Superior temporal gyrus (tissue), 1 donor: ENCODE results near the gene UPF1.

ENCODE experiments used
- DNase-seq: peaks from one replicate; pipeline ENCODE4 v3.0.0-alpha.2; 2016; ENCODE audit errors: extremely low spot score

UPF1 gene

GRCh38 chr19:18857223-18857622 lies 25.5 kb downstream of the UPF1 start:
- DNase-seq: no peak

DNA sequence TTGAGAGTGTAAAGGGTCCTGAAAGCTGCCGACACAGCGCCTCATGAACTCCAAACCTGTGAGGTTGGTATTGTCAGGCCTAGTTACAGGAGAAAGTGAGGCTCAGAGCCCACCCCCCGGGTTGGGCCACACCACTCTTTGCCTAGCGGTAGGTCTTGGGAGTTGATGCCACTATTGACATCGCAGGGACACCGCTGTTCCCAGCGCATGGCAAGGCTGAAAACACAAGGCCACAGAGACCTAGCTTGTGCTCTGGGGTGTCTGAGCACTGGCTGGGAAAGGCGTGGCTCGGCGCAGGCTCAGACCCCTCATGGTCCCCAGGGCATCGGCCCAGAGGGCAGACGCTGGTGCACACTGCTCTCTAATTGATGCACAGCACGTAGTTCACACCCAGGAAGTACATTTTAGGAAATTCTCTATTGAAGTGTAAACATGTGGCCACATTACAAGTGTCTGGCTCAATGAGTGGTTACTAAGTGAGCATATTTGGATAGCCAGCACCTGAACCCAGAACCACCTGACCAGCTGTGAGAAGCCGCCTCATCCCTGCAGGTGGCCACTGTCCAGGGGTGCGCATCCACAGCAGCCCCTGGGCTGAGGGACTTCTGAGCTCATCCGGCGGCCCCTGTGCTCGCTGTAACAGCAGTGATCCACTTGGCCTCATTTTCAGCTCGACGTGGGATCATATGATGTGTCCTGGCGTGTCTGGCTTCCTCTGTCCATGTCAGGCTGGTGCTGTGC lies 27.3 kb downstream of the UPF1 start:
- DNase-seq: no peak

- no peak for DNase-seq
Observed at GRCh38 chr19:18859676-18860301, 28.0 kb downstream of the UPF1 start.

DNA sequence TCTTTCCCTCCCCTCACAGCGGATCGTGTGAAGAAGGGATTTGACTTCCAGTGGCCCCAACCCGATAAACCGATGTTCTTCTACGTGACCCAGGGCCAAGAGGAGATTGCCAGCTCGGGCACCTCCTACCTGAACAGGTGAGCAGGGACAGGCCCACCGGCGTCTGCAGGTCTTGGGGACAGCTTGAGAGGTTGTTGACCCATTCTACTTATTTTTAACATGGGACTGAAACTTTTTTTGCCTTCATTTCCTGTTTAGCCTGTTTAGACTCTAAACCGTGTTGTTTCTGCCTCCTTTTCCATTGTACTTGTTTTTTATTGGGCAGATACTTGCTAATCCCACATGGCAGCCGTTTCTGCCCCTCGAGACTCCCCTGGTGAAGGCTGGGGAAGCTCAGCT lies 28.5 kb downstream of the UPF1 start:
- no peak for DNase-seq

DNA sequence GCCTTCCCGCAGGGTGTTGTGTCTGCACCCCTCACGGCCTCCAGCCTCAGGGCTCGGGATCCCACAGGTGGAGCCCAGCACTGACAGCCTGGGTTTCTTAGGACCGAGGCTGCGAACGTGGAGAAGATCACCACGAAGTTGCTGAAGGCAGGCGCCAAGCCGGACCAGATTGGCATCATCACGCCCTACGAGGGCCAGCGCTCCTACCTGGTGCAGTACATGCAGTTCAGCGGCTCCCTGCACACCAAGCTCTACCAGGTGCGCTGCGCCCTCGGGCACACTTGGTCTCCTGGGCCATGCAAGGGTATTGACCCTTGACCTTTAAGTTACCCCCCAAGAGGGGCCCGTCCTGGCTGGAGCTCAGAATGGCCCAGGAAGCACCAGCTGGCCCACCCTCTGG lies 29.0 kb downstream of the UPF1 start:
- no peak for DNase-seq

- DNase-seq: peak; percentile 19
Observed at GRCh38 chr19:18861235-18861634, 29.5 kb downstream of the UPF1 start.

DNA sequence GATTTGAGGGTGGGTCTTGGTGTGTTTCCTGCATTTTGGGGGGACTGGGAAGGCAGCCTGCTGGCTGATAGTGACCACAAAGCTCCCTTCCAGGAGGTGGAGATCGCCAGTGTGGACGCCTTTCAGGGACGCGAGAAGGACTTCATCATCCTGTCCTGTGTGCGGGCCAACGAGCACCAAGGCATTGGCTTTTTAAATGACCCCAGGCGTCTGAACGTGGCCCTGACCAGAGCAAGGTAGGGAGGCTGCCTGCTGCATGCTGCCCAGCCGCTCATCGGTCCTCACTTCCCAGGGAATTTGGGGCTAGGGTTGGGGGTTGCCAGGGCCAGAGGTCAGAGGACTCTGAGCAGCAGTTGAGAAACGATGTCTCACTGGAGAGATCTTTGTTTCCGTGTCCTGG lies 30.2 kb downstream of the UPF1 start:
- no peak for DNase-seq

- DNase-seq: no peak
Observed at GRCh38 chr19:18862976-18863842, 31.4 kb downstream of the UPF1 start.

DNA sequence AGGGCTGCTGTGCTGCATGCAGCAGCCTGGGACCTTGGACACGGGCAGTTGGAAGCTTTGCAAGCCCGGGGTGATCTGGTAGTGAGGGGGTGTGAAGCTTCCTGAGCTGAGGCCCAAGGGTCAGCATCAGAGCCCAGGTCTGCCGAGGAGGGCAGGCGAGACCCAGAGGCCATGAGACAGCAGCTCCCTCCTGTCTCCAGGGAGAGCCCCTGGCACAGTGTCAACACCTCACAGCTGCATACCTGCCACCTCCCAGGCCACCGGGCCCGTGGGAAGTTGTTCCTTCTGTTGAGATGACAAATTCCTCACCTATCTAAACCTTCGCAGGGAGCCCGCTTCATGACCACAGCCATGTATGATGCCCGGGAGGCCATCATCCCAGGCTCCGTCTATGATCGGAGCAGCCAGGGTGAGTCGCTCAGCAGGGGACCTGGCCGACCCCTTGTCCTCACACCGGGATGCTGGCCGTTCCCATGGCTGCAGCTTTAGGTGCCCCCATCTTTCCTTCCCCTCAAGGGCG lies 32.1 kb downstream of the UPF1 start:
- DNase-seq: no peak

DNA sequence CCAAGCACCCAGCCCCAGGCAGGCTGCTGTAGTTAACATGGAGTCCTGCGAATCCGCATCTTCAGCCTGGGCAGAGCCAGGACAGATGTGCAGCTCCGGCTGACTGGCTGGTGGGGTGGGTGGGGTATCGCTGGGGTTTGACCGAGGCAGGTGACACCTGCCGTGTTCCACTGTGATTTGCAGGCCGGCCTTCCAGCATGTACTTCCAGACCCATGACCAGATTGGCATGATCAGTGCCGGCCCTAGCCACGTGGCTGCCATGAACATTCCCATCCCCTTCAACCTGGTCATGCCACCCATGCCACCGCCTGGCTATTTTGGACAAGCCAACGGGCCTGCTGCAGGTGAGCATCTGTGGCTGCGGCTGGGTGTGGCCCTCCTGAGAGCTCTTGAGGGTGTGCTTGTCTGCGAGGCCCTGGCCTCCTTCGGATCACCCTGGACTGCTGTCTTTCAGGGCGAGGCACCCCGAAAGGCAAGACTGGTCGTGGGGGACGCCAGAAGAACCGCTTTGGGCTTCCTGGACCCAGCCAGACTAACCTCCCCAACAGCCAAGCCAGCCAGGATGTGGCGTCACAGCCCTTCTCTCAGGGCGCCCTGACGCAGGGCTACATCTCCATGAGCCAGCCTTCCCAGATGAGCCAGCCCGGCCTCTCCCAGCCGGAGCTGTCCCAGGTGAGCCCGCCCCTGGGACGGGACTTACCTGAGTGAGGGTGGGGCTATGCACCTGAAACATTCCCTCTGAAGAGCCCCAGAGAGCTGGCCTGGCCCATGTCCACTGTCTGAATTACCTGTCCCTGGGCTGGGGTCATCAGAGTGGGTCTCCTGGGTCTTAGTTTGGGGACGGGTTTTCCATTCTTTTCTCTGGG lies 33.6 kb downstream of the UPF1 start:
- DNase-seq: no peak

- DNase-seq: peak; percentile 76
Observed at GRCh38 chr19:18865973-18866799, 34.4 kb downstream of the UPF1 start.

DNA sequence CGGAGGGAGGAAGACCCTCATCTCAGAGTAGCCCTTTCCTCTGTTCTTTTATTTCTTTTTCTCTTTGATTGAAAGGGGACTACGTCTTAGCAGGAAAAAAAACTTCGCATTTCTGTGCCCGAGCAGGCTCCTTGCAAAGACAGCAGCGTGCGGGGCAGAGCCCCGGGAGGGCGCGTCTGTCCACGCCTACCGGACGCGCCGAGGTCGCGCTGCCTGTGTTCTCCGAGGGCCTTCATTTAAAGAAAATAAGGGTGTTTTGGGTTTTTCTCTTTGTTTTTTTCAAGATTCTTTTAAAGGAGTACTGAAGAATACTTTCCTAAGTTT lies 35.0 kb downstream of the UPF1 start:
- no peak for DNase-seq

DNA sequence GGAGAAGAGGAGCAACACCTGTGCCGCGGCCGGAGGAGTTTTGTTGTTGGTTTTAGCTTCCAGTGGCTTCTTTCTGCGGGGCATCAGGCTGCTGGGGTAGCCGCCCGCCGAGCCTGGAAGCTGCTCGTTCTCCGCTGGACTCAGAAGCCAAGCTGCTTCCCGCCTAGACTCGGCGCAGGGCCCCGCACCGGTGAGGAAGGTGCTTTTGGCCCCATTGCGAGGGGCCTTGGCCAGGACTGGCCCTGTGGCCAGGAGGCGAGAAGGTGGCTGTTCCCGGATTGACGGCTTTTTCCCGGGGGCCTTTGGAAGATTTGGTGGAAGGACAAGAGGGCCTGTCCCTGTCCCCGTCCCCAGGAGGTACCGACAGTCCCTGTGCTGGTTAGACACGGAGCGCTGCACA lies 35.4 kb downstream of the UPF1 start:
- DNase-seq: no peak

DNA sequence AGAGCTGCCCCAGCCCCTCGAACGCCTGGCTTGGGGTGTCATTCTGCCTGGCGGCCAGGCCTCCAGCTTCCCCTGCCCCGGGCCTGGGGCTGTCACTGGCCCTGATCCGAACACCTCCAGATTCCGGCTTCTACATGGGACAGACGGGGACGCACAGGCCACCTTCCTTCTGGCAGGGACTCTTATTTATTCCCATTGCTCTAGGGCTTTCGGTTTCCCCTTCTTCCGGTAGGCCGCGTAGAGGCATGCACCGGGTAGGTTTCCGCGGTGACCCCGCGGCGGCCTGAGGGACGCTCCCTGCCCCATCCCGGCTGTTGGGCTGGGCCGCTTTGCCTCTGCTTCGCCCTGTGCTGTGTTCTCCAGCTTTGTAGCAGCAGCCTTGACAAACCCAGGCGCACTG lies 36.0 kb downstream of the UPF1 start:
- DNase-seq: no peak

- no peak for DNase-seq
Observed at GRCh38 chr19:18868380-18869022, 36.7 kb downstream of the UPF1 start.

DNA sequence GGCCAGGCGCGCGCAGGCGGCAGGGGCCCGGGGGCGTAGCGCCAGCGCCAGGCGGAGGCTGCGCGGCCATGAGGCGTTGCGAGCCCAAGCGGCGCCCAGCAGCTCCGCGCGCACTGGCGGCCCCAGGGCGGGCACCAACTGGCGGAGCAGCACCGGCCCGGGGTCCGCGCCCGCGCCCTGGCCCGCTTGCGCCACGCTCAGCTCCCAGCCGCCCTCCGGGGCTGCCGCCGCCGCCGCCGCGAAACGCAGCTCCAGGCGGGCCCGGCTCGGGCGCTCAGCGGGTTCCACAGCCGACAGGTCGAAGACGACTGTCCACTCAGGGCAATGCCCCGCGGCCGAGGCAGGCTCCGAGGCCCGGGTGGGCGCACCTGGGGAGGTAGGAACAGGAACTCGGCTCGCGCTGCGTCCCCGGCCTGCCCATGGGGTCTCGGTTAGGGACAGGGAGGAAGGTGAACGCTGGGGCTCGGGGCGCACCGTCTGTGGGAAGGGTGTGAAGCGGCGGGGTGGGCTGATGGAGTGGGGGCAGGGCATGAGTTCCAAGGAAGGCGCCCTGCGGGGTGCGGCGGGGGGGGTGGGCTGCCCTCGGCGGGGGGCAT lies 37.4 kb downstream of the UPF1 start:
- no peak for DNase-seq

GRCh38 chr19:18869781-18870530 lies 38.2 kb downstream of the UPF1 start:
- DNase-seq: no peak

DNA sequence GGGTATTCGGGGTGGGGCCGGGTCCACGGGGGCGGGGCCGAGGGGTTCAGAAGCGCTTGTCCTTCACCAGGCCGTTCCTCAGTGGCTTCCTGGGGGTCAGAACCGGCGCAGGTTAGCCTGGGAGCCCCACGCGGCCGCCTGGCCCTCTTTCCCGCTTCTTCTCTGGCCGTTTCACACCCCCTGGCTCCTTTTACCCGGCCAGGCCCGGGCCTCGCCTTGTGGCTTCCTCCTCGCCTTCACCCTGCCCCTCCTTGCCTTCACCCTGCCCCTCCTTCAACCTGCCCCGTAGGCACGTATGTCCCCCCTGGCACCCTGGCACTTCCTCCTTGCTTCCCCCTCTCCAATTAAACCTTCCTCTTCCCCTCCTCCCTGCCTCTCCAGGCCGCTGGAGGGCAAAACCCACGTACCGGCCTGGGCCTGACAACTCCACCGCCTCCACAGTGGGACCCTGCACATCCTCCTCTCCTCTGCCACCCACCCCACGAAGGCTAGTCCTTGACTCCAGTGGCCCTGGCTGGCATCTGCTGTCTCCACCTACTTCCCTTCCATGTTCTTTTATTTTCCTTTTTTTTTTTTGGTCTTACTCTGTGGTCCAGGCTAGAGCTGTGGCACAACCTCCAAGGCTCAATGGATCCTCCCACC lies 38.9 kb downstream of the UPF1 start:
- no peak for DNase-seq

DNA sequence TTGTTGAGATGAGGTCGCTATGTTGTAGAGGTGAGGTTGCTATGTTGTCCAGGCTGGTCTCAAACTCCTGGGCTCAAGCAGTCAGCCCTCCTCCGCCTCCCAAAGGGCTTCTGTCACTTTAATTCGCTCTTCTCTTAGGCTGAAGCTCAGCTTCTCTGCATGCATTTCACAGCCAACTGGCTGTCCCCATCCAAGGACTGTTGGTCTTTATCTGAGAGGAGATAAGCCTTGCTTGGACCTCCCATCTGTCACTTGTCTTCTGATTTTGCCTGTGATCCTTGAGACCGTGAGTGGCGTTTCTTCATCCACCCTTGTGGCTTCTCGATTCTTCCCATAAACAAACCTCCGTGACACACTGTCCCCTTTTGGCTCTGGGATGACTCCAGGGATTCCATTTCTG lies 39.8 kb downstream of the UPF1 start:
- no peak for DNase-seq
